ENCODE results near the gene NCOA6.
A peak's percentile ranks its signal among the peaks of the same experiment; 100 is the strongest.

The NCOA6 gene

GRCh38 chr20:34704177-34705007 is 121.1 kb downstream of the NCOA6 start, which contains the start of gene TP53INP2:
TP53INP2 (plus strand) TSS chr20:34704344; CDS start chr20:34708740, 4,396 bp downstream.
- DNase-seq (ENCODE audit: low read depth) = no peak

GRCh38 chr20:34703424-34704176 is 121.9 kb downstream of the NCOA6 start:
- DNase-seq (ENCODE audit: low read depth) = no peak

GRCh38 chr20:34703061-34703423 is 122.4 kb downstream of the NCOA6 start:
- no peak for DNase-seq (ENCODE audit: low read depth)

DNA sequence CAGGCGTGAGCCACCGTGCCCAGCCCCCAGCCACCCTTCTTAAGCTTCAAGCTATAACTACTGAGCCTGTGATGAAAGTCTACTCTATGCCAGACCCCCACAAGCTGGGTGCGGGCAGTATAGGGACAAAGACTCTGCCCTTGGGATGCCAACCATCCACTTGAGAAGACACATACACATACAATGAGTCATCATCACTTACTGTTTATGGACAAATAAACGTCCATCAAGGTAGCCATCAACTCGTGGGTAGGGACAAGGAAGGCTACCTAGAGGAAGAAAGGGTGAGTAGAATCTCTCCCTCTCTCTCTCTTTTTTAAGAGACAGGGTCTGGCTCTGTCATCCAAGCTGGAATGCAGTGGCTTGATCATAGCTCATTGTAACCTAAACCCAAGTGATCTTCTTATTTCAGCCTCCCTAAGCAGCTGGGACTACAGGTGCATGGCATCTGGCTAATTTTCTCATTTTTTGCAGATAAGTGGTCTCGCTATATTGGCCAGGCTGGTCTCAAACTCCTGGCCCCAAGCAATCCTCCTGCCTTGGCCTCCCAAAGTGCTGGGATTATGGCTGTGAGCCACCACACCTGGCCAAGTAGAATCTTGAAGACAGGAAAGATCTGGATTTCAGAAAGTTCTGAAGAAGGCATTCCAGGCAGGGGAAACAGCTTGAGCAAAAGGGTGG is 123.9 kb downstream of the NCOA6 start:
- DNase-seq (ENCODE audit: low read depth) = no peak

GRCh38 chr20:34693414-34693813 is 132.0 kb downstream of the NCOA6 start:
- DNase-seq (ENCODE audit: low read depth) = no peak

- DNase-seq (ENCODE audit: low read depth) = no peak
These were observed 133.6 kb downstream of the NCOA6 start for GRCh38 chr20:34691838-34692237.

DNA sequence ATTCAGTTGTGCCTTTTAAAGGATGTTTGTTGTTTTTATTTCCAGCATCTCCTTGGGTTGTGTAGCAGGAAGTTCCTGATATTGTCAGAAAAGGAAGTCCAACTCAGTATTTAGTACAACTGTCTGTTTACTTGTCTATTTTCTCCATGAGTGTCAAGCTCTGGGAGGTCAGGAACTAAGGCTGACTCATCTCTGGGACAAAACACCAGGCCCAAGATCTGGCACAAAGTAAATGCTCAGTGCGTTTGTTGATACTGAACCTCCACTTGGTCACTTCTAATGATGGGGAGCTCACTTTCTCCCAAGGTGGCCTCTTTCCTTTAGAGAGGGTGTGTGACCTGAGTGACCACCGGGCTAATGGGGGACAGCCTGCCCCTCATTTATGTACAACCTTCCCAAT is 136.0 kb downstream of the NCOA6 start:
- DNase-seq (ENCODE audit: low read depth) = no peak

GRCh38 chr20:34683667-34684066 is 141.8 kb downstream of the NCOA6 start:
- DNase-seq (ENCODE audit: low read depth) = no peak

- no peak for DNase-seq (ENCODE audit: low read depth)
These were observed 144.8 kb downstream of the NCOA6 start for GRCh38 chr20:34680586-34681175.

GRCh38 chr20:34676642-34677373 is 148.6 kb downstream of the NCOA6 start, which contains the start of gene PIGU:
PIGU (minus strand) TSS chr20:34677092; CDS start chr20:34677085, 7 bp downstream.
- DNase-seq (ENCODE audit: low read depth) = peak; percentile 90

DNA sequence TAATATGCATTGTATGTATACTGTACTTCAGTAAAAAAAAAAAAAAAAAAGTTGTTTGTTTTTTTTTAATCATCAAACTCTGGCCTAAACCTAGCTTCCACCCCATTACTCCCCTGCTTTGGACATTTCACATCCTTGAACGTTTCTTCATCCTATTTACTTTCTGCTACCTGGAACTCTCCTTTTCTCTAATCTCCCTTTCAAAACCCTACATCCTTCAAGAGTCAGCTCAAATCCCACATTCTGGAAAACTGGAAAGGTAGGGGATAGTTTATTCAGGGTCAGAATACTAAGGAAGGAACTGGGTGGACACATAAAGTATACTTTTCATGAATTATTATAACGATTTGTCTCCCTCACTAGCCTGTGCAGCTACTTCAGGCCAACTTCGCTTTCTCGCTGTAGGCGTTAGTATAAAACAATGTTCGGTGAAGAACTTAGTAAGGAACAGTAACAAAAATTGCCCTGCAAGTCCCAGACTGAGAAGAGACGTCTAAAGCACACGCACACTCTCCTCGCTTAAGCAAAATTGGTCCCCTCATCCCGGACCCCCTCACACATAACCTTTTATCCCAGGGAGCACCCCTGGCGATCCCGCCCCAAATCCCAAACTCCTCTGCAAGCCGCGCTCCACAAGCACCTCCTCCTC is 149.3 kb downstream of the NCOA6 start:
- DNase-seq (ENCODE audit: low read depth) = no peak

GRCh38 chr20:34675561-34675960 is 149.9 kb downstream of the NCOA6 start:
- no peak for DNase-seq (ENCODE audit: low read depth)

GRCh38 chr20:34673412-34673811 is 152.0 kb downstream of the NCOA6 start:
- no peak for DNase-seq (ENCODE audit: low read depth)

- no peak for DNase-seq (ENCODE audit: low read depth)
These were observed 156.4 kb downstream of the NCOA6 start for GRCh38 chr20:34669094-34669493.
